ENCODE results near the gene CDH4.

DNA sequence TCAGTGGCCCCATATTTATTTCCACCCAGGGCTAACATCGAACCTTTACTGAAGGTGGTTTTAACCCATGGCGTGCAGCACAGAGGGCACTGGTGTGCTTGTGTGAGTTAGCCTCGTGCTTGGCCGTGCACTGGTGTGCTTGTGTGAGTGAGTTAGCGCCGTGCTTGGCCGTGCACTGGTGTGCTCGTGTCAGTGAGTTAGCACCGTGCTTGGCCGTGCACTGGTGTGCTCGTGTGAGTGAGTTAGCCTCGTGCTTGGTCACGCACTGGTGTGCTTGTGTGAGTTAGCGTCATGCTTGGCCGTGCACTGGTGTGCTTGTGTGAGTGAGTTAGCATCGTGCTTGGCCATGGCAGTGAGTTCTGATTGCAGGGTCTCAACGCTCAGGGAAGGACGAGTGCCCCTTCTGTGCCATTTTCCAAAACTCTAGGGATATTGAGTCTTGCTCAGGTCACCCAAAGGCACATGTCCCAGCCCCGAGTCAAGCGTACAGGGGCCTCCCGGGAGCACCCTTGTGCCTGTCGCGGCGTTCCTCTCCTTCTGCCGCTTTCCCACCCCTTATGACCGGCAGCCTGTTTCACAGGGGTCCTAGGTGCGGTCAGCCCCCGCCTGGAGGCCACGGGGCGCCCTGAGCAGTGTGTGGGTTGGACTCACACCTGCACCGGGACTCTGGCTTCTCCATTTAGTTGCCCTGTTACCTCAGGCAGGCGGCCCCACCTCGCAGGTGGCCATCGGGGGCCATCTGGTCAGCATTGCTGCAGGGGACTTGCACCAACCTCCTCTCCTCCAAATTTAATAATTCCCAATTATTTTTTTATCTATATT is 399.1 kb downstream of the CDH4 start:
- TF ChIP-seq, protein P1, sequence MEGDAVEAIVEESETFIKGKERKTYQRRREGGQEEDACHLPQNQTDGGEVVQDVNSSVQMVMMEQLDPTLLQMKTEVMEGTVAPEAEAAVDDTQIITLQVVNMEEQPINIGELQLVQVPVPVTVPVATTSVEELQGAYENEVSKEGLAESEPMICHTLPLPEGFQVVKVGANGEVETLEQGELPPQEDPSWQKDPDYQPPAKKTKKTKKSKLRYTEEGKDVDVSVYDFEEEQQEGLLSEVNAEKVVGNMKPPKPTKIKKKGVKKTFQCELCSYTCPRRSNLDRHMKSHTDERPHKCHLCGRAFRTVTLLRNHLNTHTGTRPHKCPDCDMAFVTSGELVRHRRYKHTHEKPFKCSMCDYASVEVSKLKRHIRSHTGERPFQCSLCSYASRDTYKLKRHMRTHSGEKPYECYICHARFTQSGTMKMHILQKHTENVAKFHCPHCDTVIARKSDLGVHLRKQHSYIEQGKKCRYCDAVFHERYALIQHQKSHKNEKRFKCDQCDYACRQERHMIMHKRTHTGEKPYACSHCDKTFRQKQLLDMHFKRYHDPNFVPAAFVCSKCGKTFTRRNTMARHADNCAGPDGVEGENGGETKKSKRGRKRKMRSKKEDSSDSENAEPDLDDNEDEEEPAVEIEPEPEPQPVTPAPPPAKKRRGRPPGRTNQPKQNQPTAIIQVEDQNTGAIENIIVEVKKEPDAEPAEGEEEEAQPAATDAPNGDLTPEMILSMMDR (IDR thresholded peaks at IDR 0.05; ENCODE audit: insufficient read depth, low read length, poor library complexity, severe bottlenecking) = no peak
- TF ChIP-seq EZH2phosphoT487 (conservative IDR thresholded peaks at IDR 0.05; ENCODE audit: low read length) = no peak
